ENCODE results near the gene KLF3.
"Not testable (repeated sequence)": the region's sequence is repeated elsewhere in the genome, so short reads cannot be mapped to it uniquely, and the experiment has no call there.

The KLF3 gene

GRCh38 chr4:38663801-38664705 is at the start of gene KLF3:
KLF3 (plus strand) TSS chr4:38664199; CDS start chr4:38680626, 16,427 bp downstream.
- peak; percentile 91 for DNase-seq

DNA sequence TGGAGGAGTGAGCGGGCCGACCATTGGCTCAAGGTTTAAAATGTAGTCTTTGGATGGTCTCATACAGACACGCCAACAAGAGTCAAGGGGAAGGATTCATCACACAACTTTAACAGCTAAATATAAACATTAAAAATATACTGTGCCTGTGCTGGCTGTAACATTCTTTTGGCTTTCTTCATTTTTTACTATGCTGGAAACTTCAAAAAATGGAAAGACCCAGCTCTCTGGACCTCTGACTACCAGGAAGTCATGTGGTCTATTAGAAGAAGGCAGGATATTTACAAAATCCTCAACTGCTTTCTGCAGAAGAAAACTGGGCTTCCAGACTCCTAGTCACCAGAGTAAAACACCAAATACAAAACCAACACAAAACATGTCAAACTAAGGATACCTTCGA is 49.8 kb upstream of the KLF3 start:
- no peak for DNase-seq

GRCh38 chr4:38615847-38616246 is 48.2 kb upstream of the KLF3 start:
- no peak for DNase-seq

GRCh38 chr4:38618505-38618904 is 45.5 kb upstream of the KLF3 start:
- DNase-seq, result no peak

- no peak for DNase-seq
Observed at GRCh38 chr4:38619316-38619715, 44.7 kb upstream of the KLF3 start.

- no peak for DNase-seq
Observed at GRCh38 chr4:38620065-38620464, 43.9 kb upstream of the KLF3 start.

DNA sequence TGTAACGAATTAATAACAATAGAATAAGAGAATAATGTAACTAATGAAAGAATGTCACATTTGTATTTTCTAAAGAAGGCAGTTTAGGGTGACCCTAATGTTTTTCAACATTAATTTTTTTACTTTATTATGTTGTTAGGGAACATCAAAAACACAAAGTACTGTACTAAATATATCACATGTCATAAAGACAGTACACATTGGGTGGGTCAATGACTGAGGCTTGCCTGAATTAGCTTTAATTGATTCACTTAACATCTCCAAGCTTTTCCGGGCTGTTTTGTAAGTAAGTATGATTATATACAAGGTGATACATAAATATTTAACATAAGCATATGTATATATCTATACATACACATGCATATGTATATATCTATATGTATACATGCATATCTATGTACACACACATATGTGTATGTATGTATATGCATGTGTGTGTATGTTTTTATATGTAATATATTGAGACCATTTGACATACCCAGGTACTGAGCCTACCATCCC is 43.4 kb upstream of the KLF3 start:
- DNase-seq, result no peak

DNA sequence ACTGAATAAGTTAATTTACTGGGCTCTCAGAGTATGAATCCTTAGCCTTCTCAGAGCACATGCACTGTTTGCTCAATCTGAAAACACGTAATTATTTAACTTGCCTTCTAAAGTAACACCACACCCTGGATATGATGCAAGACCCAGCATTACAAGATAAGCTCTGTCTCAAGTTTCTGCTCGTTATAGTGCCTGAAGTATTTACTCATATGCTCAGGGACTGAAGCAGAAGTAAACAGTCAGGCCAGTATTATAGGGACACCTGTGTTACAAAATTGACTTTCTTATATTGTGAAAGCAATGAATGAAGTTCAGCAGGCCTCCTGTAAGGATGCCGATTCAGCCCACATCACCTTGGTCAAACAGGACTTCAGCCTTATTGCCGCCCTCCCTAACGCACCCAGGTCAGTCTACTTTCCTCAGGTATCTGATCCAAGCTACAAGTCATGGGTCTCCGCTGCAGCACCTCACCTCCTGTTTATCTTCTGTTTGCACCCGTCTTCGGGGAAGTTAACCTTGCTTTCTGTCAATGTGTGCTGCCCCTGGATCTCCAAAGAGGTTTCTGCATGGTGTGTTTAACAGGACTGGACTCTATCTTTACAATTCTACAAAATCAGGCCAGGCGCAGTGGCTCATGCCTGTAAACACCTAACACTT is 42.8 kb upstream of the KLF3 start:
- no peak for DNase-seq

- DNase-seq, result no peak
Observed at GRCh38 chr4:38621831-38622230, 42.2 kb upstream of the KLF3 start.

GRCh38 chr4:38622340-38622739 is 41.7 kb upstream of the KLF3 start:
- DNase-seq, result not testable (repeated sequence)

DNA sequence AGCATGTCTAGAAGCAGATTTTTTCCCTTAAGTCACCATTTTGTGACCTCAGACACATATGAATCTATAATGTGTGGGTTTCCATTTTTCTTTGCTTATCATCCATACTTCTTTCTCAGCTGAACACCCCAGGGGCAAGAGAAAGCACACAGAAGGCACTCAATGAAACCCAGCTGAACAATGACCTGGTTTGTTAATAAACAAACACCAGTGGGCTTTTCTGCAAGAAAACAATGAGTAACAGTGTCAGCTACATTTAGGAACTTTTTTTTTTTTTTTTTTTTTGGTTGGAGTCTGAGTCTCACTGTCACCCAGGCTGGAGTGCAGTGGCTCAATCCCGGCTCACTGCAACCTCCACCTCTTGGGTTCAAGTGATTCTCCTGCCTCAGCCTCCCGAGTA is 40.7 kb upstream of the KLF3 start:
- DNase-seq, result no peak

DNA sequence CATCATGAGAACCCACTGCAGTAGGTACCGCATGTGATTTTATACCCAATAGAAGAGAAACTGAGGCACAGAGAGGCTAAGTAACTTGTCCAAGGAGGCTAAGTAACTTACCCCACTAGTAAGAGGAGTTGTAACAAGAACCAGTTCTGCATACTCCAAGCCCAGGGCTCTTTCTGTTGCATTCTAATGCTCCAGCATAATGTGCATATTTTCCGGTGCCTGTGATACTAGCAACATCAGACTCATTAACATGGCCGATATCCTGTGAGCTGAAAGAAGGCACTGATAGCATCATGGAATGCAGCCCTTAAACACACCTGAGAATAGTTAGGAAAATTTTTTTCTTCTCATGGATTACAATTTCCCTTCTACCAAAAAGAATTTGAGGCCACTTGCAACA is 39.7 kb upstream of the KLF3 start:
- DNase-seq, result no peak

GRCh38 chr4:38625508-38625907 is 38.5 kb upstream of the KLF3 start:
- DNase-seq, result no peak

GRCh38 chr4:38626901-38627444 is 37.0 kb upstream of the KLF3 start:
- not testable (repeated sequence) for DNase-seq

DNA sequence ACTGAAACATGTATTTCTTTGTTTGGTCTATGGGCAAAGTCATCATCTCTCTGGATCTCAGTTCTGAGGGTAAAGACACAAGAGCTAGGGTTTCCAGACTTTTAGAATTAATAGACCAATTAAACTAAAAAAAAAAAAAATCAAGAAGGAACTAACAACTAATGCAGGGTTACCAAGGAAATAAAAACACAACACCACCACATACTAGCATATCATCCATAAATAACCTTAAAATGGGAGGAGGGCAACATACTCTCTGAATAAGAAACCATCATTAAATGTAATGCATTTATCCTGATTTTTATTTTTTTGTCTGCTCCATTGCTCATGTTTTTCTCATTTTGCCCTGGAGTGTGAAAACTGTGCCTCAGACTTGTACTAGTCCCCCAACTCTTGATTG is 33.5 kb upstream of the KLF3 start:
- no peak for DNase-seq

- no peak for DNase-seq
Observed at GRCh38 chr4:38634047-38634759, 29.8 kb upstream of the KLF3 start.

DNA sequence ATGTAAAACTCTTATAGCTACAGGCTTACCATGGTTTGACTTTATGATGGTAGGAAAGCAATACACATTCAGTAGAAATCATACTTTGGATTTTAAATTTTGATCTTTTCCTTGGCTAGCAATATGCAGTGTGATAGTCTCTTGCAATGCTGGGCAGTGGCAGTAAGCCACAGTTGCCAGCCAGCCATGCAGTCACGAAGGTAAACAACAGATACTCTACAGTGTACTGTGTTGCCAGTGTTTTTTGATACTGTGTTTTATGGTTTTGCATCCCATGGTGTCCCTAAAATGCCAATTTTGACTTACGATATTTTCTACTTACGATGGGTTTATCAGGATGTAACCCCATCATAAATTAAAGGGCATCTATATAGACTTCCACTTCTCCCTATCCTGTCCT is 24.8 kb upstream of the KLF3 start:
- no peak for DNase-seq

- no peak for DNase-seq
Observed at GRCh38 chr4:38641811-38642210, 22.2 kb upstream of the KLF3 start.

DNA sequence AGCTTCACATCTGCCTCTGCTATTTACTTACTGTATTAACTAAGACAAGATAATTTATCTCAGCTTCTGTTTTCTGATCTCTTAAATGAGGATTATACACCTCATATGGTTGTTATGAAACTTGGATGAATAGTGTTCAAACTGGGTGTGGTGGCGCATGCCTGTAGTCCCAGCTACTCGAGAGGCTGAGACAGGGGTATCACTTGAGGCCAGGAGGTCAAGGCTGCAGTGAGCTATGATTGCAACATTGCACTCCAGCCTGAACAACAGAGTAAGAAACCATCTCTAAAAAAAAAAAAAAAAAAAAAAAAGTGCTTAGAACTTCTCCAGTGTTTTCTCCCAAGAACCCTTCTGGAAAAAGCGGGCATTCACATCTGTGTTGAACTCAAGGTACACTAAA is 19.8 kb upstream of the KLF3 start:
- no peak for DNase-seq

GRCh38 chr4:38647101-38647819 is 16.7 kb upstream of the KLF3 start:
- no peak for DNase-seq

- DNase-seq, result no peak
Observed at GRCh38 chr4:38650133-38650532, 13.9 kb upstream of the KLF3 start.

GRCh38 chr4:38654273-38654672 is 9.7 kb upstream of the KLF3 start:
- DNase-seq, result no peak

- DNase-seq, result no peak
Observed at GRCh38 chr4:38656111-38656510, 7.9 kb upstream of the KLF3 start.

All from activated T-cell treated with anti-CD3 and anti-CD28 coated beads, Interleukin-2, amount 50 U/mL, for 1 hour (primary cell).